Brain microvascular endothelial cell (primary cell): ENCODE measurements around the gene NFKBIA.
A peak's percentile ranks its signal among the peaks of the same experiment; 100 is the strongest.

Experiments used
- DNase-seq: peaks from one replicate; pipeline ENCODE4 v3.0.0-alpha.2; 2020
- H3K27ac ChIP-seq: fragments of 250-450 bp; sonication (Bioruptor Pico); 2 replicates; pipeline ENCODE4 v1.5.1; 2020; ENCODE audit warnings: mild to moderate bottlenecking, moderate library complexity
- H3K27me3 ChIP-seq: fragments of 250-450 bp; sonication (Bioruptor Pico); replicated peaks from 2 replicates; pipeline ENCODE4 v1.5.1; 2020; ENCODE audit warnings: mild to moderate bottlenecking
- H3K36me3 ChIP-seq: fragments of 250-450 bp; sonication (Bioruptor Pico); replicated peaks from 2 replicates; pipeline ENCODE4 v1.5.1; 2020; ENCODE audit warnings: mild to moderate bottlenecking
- H3K4me3 ChIP-seq: 2 replicates; pipeline ENCODE4 v1.5.1; 2011; ENCODE audit warnings: low read depth, mild to moderate bottlenecking, control low read depth, low read length, moderate library complexity
- CTCF ChIP-seq: IDR thresholded peaks from 2 replicates; pipeline ENCODE4 v1.5.1; 2011; ENCODE audit warnings: low read depth, mild to moderate bottlenecking, moderate library complexity, low read length, control low read depth, inconsistent platforms; ENCODE audit errors: missing control alignments
- in situ Hi-C: cut with HindIII; loops from 2 replicates; pipeline ENCODE4 v1.10.0; 2017; ENCODE audit warnings: low sequenced_read_pairs, low pct_ligation_motif_present

NFKBIA gene

GRCh38 chr14:35423621-35424020 is 19.1 kb upstream of the NFKBIA start:
- no peak for TF ChIP-seq CTCF
- in situ Hi-C loops: loop anchor here (25.0 kb wide), 1 partner anchor 336 kb away; no protein-coding TSS in a partner anchor
- H3K27me3 ChIP-seq: no peaks in the 10 kb centered on the region

GRCh38 chr14:35420036-35420811 is 15.7 kb upstream of the NFKBIA start:
- Histone ChIP-seq H3K4me3 (no peak overlapping the region), H3K36me3 (no peaks in the 10 kb centered on the region), H3K27me3 (no peaks in the 10 kb centered on the region), H3K27ac (peak overlapping the region; percentile 21)
- in situ Hi-C loops: loop anchor here (25.0 kb wide), 1 partner anchor 333 kb away; no protein-coding TSS in a partner anchor
- DNase-seq: no peak
- TF ChIP-seq CTCF: no peak

More at GRCh38 chr14:35423621-35424020, 19.1 kb upstream of the NFKBIA start:
- Histone ChIP-seq H3K36me3 (no peaks in the 10 kb centered on the region), H3K27ac (no peak overlapping the region), H3K4me3 (no peak overlapping the region)
- DNase-seq: no peak

GRCh38 chr14:35419429-35419841 is 14.9 kb upstream of the NFKBIA start:
- H3K36me3 ChIP-seq: no peaks in the 10 kb centered on the region
- no peak overlapping the region for H3K27ac ChIP-seq
- in situ Hi-C loops: loop anchor here (25.0 kb wide), 1 partner anchor 332 kb away; no protein-coding TSS in a partner anchor
- H3K4me3 ChIP-seq: no peak overlapping the region
- no peak for DNase-seq
- no peak for TF ChIP-seq CTCF
- H3K27me3 ChIP-seq: no peaks in the 10 kb centered on the region

GRCh38 chr14:35418093-35418492 is 13.5 kb upstream of the NFKBIA start:
- no peak overlapping the region for H3K27ac ChIP-seq
- no peak for DNase-seq

GRCh38 chr14:35416108-35416750 is 11.7 kb upstream of the NFKBIA start:
- H3K27me3 ChIP-seq: no peaks in the 10 kb centered on the region
- no peak overlapping the region for H3K27ac ChIP-seq
- no peak overlapping the region for H3K4me3 ChIP-seq
- in situ Hi-C loops: loop anchor here (25.0 kb wide), 1 partner anchor 329 kb away; no protein-coding TSS in a partner anchor
- no peak for DNase-seq
- TF ChIP-seq CTCF: no peak
- H3K36me3 ChIP-seq: no peaks in the 10 kb centered on the region

More at GRCh38 chr14:35418093-35418492, 13.5 kb upstream of the NFKBIA start:
- no peaks in the 10 kb centered on the region for H3K36me3 ChIP-seq
- in situ Hi-C loops: loop anchor here (25.0 kb wide), 1 partner anchor 331 kb away; no protein-coding TSS in a partner anchor
- H3K27me3 ChIP-seq: no peaks in the 10 kb centered on the region
- TF ChIP-seq CTCF: no peak
- H3K4me3 ChIP-seq: no peak overlapping the region
